WTC11 (cell line): ENCODE measurements around the gene PHLDB1.

ENCODE experiments used
- CREB1 ChIP-seq: sonication (generic); formaldehyde crosslinking; IDR thresholded peaks from 2 replicates; pipeline ENCODE4 v1.8.0; 2023; ENCODE audit warnings: mild to moderate bottlenecking, missing genetic modification reagents
- HMGA2 ChIP-seq: fragments of 250-450 bp; sonication (Bioruptor Pico); IDR thresholded peaks from 2 replicates; pipeline ENCODE4 v1.4.0; 2021; ENCODE audit warnings: mild to moderate bottlenecking, moderate library complexity
- JUN ChIP-seq: sonication (generic); formaldehyde crosslinking; IDR thresholded peaks from 2 replicates; pipeline ENCODE4 v1.8.0; 2023; ENCODE audit warnings: mild to moderate bottlenecking, missing genetic modification reagents
- NR2C2 ChIP-seq: sonication (generic); formaldehyde crosslinking; IDR thresholded peaks from 2 replicates; pipeline ENCODE4 v1.8.0; 2022; ENCODE audit warnings: mild to moderate bottlenecking, missing genetic modification reagents
- SOX15 ChIP-seq: fragments of 250-450 bp; sonication (Bioruptor Pico); IDR thresholded peaks from 2 replicates; pipeline ENCODE4 v1.9.0; 2021; ENCODE audit warnings: mild to moderate bottlenecking
- ZNF138 ChIP-seq: sonication (generic); formaldehyde crosslinking; conservative IDR thresholded peaks from 2 replicates; pipeline ENCODE4 v1.8.1; 2022; ENCODE audit warnings: mild to moderate bottlenecking, moderate library complexity, missing genetic modification reagents
- TF ChIP-seq, protein P1 (sequence below): fragments of 200-600 bp; IDR thresholded peaks from 2 replicates; pipeline ENCODE4 v1.8.0; 2022; ENCODE audit warnings: antibody characterized with exemption
- TF ChIP-seq, protein P2 (sequence below): sonication (generic); formaldehyde crosslinking; IDR thresholded peaks from 2 replicates; pipeline ENCODE4 v1.8.1; 2023; ENCODE audit warnings: mild to moderate bottlenecking, missing genetic modification reagents, moderate library complexity
- TF ChIP-seq, protein P3 (sequence below): sonication (generic); formaldehyde crosslinking; IDR thresholded peaks from 2 replicates; pipeline ENCODE4 v1.8.0; 2023; ENCODE audit warnings: missing genetic modification reagents, mild to moderate bottlenecking, borderline replicate concordance

DNA sequence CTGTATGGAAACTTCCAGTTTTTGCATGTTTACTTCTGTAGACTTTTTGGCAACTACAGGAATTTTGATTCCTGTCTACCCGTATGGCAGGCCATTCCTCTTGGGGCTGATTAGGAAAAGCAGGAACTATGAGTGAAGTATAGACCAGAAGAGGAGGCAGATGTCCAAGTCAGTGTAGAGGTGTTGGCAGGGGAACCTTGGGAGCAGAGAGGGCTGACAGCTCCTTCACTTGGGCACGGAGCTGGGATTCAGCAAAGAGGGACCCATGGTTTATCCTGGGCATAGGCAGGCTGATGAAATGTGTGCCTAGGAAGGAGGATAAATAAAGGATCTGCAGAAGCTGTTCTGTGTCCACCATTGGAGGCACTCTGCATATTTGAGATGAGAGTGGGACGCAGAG lies 39.0 kb downstream of the PHLDB1 start:
- no peak for TF ChIP-seq ZNF138 (CRISPR knock-in tag)
- no peak for TF ChIP-seq JUN (CRISPR knock-in tag)
- TF ChIP-seq, protein P1, sequence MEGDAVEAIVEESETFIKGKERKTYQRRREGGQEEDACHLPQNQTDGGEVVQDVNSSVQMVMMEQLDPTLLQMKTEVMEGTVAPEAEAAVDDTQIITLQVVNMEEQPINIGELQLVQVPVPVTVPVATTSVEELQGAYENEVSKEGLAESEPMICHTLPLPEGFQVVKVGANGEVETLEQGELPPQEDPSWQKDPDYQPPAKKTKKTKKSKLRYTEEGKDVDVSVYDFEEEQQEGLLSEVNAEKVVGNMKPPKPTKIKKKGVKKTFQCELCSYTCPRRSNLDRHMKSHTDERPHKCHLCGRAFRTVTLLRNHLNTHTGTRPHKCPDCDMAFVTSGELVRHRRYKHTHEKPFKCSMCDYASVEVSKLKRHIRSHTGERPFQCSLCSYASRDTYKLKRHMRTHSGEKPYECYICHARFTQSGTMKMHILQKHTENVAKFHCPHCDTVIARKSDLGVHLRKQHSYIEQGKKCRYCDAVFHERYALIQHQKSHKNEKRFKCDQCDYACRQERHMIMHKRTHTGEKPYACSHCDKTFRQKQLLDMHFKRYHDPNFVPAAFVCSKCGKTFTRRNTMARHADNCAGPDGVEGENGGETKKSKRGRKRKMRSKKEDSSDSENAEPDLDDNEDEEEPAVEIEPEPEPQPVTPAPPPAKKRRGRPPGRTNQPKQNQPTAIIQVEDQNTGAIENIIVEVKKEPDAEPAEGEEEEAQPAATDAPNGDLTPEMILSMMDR = no peak
- no peak for TF ChIP-seq HMGA2 (CRISPR knock-in tag)
- no peak for TF ChIP-seq NR2C2 (CRISPR knock-in tag)
- TF ChIP-seq, protein P2, sequence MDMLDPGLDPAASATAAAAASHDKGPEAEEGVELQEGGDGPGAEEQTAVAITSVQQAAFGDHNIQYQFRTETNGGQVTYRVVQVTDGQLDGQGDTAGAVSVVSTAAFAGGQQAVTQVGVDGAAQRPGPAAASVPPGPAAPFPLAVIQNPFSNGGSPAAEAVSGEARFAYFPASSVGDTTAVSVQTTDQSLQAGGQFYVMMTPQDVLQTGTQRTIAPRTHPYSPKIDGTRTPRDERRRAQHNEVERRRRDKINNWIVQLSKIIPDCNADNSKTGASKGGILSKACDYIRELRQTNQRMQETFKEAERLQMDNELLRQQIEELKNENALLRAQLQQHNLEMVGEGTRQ (CRISPR knock-in tag) = no peak
- TF ChIP-seq, protein P3, sequence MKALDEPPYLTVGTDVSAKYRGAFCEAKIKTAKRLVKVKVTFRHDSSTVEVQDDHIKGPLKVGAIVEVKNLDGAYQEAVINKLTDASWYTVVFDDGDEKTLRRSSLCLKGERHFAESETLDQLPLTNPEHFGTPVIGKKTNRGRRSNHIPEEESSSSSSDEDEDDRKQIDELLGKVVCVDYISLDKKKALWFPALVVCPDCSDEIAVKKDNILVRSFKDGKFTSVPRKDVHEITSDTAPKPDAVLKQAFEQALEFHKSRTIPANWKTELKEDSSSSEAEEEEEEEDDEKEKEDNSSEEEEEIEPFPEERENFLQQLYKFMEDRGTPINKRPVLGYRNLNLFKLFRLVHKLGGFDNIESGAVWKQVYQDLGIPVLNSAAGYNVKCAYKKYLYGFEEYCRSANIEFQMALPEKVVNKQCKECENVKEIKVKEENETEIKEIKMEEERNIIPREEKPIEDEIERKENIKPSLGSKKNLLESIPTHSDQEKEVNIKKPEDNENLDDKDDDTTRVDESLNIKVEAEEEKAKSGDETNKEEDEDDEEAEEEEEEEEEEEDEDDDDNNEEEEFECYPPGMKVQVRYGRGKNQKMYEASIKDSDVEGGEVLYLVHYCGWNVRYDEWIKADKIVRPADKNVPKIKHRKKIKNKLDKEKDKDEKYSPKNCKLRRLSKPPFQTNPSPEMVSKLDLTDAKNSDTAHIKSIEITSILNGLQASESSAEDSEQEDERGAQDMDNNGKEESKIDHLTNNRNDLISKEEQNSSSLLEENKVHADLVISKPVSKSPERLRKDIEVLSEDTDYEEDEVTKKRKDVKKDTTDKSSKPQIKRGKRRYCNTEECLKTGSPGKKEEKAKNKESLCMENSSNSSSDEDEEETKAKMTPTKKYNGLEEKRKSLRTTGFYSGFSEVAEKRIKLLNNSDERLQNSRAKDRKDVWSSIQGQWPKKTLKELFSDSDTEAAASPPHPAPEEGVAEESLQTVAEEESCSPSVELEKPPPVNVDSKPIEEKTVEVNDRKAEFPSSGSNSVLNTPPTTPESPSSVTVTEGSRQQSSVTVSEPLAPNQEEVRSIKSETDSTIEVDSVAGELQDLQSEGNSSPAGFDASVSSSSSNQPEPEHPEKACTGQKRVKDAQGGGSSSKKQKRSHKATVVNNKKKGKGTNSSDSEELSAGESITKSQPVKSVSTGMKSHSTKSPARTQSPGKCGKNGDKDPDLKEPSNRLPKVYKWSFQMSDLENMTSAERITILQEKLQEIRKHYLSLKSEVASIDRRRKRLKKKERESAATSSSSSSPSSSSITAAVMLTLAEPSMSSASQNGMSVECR (CRISPR knock-in tag) = no peak
- no peak for TF ChIP-seq SOX15
- TF ChIP-seq CREB1 (CRISPR knock-in tag) = no peak
